Gastroesophageal sphincter (tissue), 4 donors: ENCODE data around the gene ITIH5. TPM values are rescaled to one million over a fixed set of nuclear protein-coding genes. Genes with fewer than 3 reads are reported as not detected.

ENCODE experiments used
- ATAC-seq: fragments of 150-250 bp; one replicate; pipeline ENCODE4 v1.9.1; 2016; ENCODE audit warnings: mild to moderate bottlenecking, moderate library complexity
- H3K27ac ChIP-seq, 4 donors: fragments of 200-600 bp; sonication (generic) in 3 of 4; 1 replicate in 3 of 4; 2 replicates in 1 of 4; pipeline ENCODE4 v1.5.1; 2016 to 2019
- H3K27me3 ChIP-seq: fragments of 200-600 bp; sonication (generic); one replicate; pipeline ENCODE4 v1.5.1; 2019
- H3K36me3 ChIP-seq, 2 donors: fragments of 200-600 bp; sonication (generic); one replicate each; pipeline ENCODE4 v1.5.1; 2019; ENCODE audit warnings: control low read depth in 1 of 2
- H3K4me1 ChIP-seq, 3 donors: fragments of 200-600 bp; sonication (generic); 1 replicate in 2 of 3; 2 replicates in 1 of 3; pipeline ENCODE4 v1.5.1; 2016 to 2019; ENCODE audit warnings: control low read depth in 2 of 3
- H3K4me3 ChIP-seq, 2 donors: fragments of 200-600 bp; sonication (generic); one replicate each; pipeline ENCODE4 v1.5.1; 2019; ENCODE audit warnings: mild to moderate bottlenecking in 1 of 2, moderate library complexity in 1 of 2
- H3K9me3 ChIP-seq, 3 donors: fragments of 200-600 bp; sonication (generic); one replicate each; pipeline ENCODE4 v1.5.1; 2017 to 2019; ENCODE audit warnings: control low read depth in 2 of 3
- CTCF ChIP-seq, 4 experiments: fragments of 200-600 bp in 2 of 4; fragments of 450-650 bp in 2 of 4; sonication (generic) in 1 of 4; IDR thresholded peaks; one replicate each; pipeline ENCODE4 v1.5.1; 2017 to 2019; ENCODE audit warnings: antibody characterized with exemption in 4 of 4, mild to moderate bottlenecking in 2 of 4, moderate library complexity in 2 of 4
- EP300 ChIP-seq: sonication (generic); formaldehyde crosslinking; IDR thresholded peaks from one replicate; pipeline ENCODE4 v1.6.1; 2017; ENCODE audit warnings: antibody characterized with exemption, mild to moderate bottlenecking
- POLR2A ChIP-seq, 2 donors: fragments of 450-650 bp; IDR thresholded peaks; one replicate each; pipeline ENCODE4 v1.6.1; 2017; ENCODE audit warnings: antibody characterized with exemption in 2 of 2, mild to moderate bottlenecking in 2 of 2, moderate library complexity in 1 of 2
- POLR2AphosphoS5 ChIP-seq: sonication (generic); formaldehyde crosslinking; IDR thresholded peaks from one replicate; pipeline ENCODE4 v1.6.1; 2017; ENCODE audit warnings: antibody characterized with exemption
- WGBS, 2 donors: methylation state at CpG; one replicate each; pipeline ENCODE4 v1.1.5; 2018; ENCODE audit warnings: low coverage in 1 of 2; 5-methylcytosine and 5-hydroxymethylcytosine counted together
- total RNA-seq, 4 donors: library from RNA; depleted of rRNA; stranded (reverse); fragments of >200 nt; gene quantifications; one replicate each; pipeline ENCODE4 v1.1.0, GENCODE V29; 2016

The ITIH5 gene
- total RNA-seq, 4 donors from 2014 or later: 36.4 to 96.0 (median 52.9) TPM

- no peak for ATAC-seq
- Histone ChIP-seq H3K9me3 (no peaks in the 10 kb centered on the region), H3K27ac (no peak overlapping the region), H3K4me1 (peaks cover 0 to 71% (median 28%) of the 10 kb centered on the region in 3 donors), H3K36me3 (no peaks in the 10 kb centered on the region), H3K27me3 (no peaks in the 10 kb centered on the region), H3K4me3 (no peak overlapping the region)
- 39 to 53% methylated on average over 3 of the region's 3 CpGs for WGBS, 2 donors
- TF ChIP-seq POLR2AphosphoS5 (no peak), EP300 (no peak), CTCF (IDR thresholded peaks at IDR 0.05) (no peak), POLR2A (IDR thresholded peaks at IDR 0.05) (no peak)
Measured at GRCh38 chr10:7559386-7559785, 107.4 kb downstream of the ITIH5 start.

- TF ChIP-seq POLR2AphosphoS5 (no peak), POLR2A (IDR thresholded peaks at IDR 0.05) (no peak), CTCF (IDR thresholded peaks at IDR 0.05) (no peak), EP300 (no peak)
- Histone ChIP-seq H3K4me3 (no peak overlapping the region), H3K36me3 (no peaks in the 10 kb centered on the region), H3K4me1 (peaks cover 0 to 64% (median 18%) of the 10 kb centered on the region in 3 donors), H3K27me3 (no peaks in the 10 kb centered on the region), H3K9me3 (no peaks in the 10 kb centered on the region), H3K27ac (no peak overlapping the region)
- no peak for ATAC-seq
- WGBS, 2 donors: 81% methylated on average over 3 of the region's 3 CpGs; no CpG with 5 or more reads in 1 of the 2 donors
Measured at GRCh38 chr10:7558036-7558435, 108.7 kb downstream of the ITIH5 start.

- Histone ChIP-seq H3K9me3 (no peaks in the 10 kb centered on the region), H3K27ac (no peak overlapping the region), H3K36me3 (no peaks in the 10 kb centered on the region), H3K27me3 (no peaks in the 10 kb centered on the region), H3K4me3 (no peak overlapping the region), H3K4me1 (peaks cover 0 to 64% (median 6%) of the 10 kb centered on the region in 3 donors)
- TF ChIP-seq EP300 (no peak), POLR2A (IDR thresholded peaks at IDR 0.05) (no peak), POLR2AphosphoS5 (no peak), CTCF (IDR thresholded peaks at IDR 0.05) (no peak)
- ATAC-seq: no peak
- WGBS, 2 donors: 50 to 91% methylated on average over 2 to 10 of the region's 10 CpGs
Measured at GRCh38 chr10:7553531-7553930, 113.2 kb downstream of the ITIH5 start.

GRCh38 chr10:7551950-7552716 lies 114.6 kb downstream of the ITIH5 start:
- Histone ChIP-seq H3K4me1 (peaks cover 0 to 72% (median 11%) of the 10 kb centered on the region in 3 donors), H3K9me3 (no peaks in the 10 kb centered on the region), H3K27ac (peak overlapping the region in 3 of 4 donors; percentile 3 to 55 (median 52)), H3K4me3 (no peak overlapping the region), H3K36me3 (no peaks in the 10 kb centered on the region), H3K27me3 (no peaks in the 10 kb centered on the region)
- peak; percentile 22 for ATAC-seq
- no peak for TF ChIP-seq EP300
- TF ChIP-seq CTCF (IDR thresholded peaks at IDR 0.05): no peak
- TF ChIP-seq POLR2A (IDR thresholded peaks at IDR 0.05): no peak
- TF ChIP-seq POLR2AphosphoS5: no peak
- WGBS, 2 donors: 50 to 58% methylated on average over 2 to 5 of the region's 18 CpGs

- Histone ChIP-seq H3K4me3 (no peak overlapping the region), H3K4me1 (peaks cover 0 to 78% (median 11%) of the 10 kb centered on the region in 3 donors), H3K36me3 (no peaks in the 10 kb centered on the region), H3K27me3 (no peaks in the 10 kb centered on the region), H3K27ac (peak overlapping the region in 2 of 4 donors; percentile 52 to 55), H3K9me3 (no peaks in the 10 kb centered on the region)
- 66% methylated on average over 5 of the region's 6 CpGs; no CpG with 5 or more reads in 1 of the 2 donors for WGBS, 2 donors
- ATAC-seq: no peak
- TF ChIP-seq POLR2AphosphoS5 (no peak), POLR2A (IDR thresholded peaks at IDR 0.05) (no peak), CTCF (IDR thresholded peaks at IDR 0.05) (no peak), EP300 (no peak)
Measured at GRCh38 chr10:7551289-7551688, 115.5 kb downstream of the ITIH5 start.
